Gastroesophageal sphincter (tissue), 3 donors: ENCODE results near the gene TAAR6.

Experiments
- POLR2A ChIP-seq, 2 donors: fragments of 450-650 bp; IDR thresholded peaks; one replicate each; pipeline ENCODE4 v1.6.1; 2017; ENCODE audit warnings: antibody characterized with exemption in 2 of 2, mild to moderate bottlenecking in 2 of 2, moderate library complexity in 1 of 2
- TF ChIP-seq, protein P1 (sequence below), 4 experiments: fragments of 200-600 bp in 2 of 4; fragments of 450-650 bp in 2 of 4; sonication (generic) in 1 of 4; IDR thresholded peaks; one replicate each; pipeline ENCODE4 v1.5.1; 2017 to 2019; ENCODE audit warnings: antibody characterized with exemption in 4 of 4, mild to moderate bottlenecking in 2 of 4, moderate library complexity in 2 of 4

- TF ChIP-seq POLR2A (IDR thresholded peaks at IDR 0.05), result no peak
- TF ChIP-seq, protein P1, sequence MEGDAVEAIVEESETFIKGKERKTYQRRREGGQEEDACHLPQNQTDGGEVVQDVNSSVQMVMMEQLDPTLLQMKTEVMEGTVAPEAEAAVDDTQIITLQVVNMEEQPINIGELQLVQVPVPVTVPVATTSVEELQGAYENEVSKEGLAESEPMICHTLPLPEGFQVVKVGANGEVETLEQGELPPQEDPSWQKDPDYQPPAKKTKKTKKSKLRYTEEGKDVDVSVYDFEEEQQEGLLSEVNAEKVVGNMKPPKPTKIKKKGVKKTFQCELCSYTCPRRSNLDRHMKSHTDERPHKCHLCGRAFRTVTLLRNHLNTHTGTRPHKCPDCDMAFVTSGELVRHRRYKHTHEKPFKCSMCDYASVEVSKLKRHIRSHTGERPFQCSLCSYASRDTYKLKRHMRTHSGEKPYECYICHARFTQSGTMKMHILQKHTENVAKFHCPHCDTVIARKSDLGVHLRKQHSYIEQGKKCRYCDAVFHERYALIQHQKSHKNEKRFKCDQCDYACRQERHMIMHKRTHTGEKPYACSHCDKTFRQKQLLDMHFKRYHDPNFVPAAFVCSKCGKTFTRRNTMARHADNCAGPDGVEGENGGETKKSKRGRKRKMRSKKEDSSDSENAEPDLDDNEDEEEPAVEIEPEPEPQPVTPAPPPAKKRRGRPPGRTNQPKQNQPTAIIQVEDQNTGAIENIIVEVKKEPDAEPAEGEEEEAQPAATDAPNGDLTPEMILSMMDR (IDR thresholded peaks at IDR 0.05), result no peak
Measured at GRCh38 chr6:132589454-132589853, 19.3 kb downstream of the TAAR6 start, which contains the start of gene TAAR5.
